Neural progenitor cell (in vitro differentiated cells): ENCODE data around the gene RPN2.

Experiments
- CTCF ChIP-seq: fragments of 200-600 bp; sonication (generic); IDR thresholded peaks from 2 replicates; pipeline ENCODE4 v1.5.1; 2017; ENCODE audit warnings: antibody characterized with exemption, mild to moderate bottlenecking
- EZH2 ChIP-seq: fragments of 200-600 bp; sonication (generic); IDR thresholded peaks from 2 replicates; pipeline ENCODE4 v1.6.1; 2017; ENCODE audit warnings: antibody characterized with exemption, mild to moderate bottlenecking, moderate library complexity
- EZH2phosphoT487 ChIP-seq: fragments of 200-600 bp; sonication (generic); IDR thresholded peaks from 2 replicates; pipeline ENCODE4 v1.6.1; 2017; ENCODE audit warnings: antibody characterized with exemption

- TF ChIP-seq CTCF: no peak
- TF ChIP-seq EZH2: no peak
- TF ChIP-seq EZH2phosphoT487: no peak
Measured at GRCh38 chr20:37204056-37204455, 24.9 kb downstream of the RPN2 start.
